Trophoblast cell (in vitro differentiated cells and primary cell): ENCODE data around the gene POMGNT1.

Experiments used
- DNase-seq, 2 donors: peaks; one replicate each; pipeline ENCODE4 v3.0.0-alpha.2; 2016
- H2AFZ ChIP-seq: 2 replicates; pipeline ENCODE4 v1.6.1; 2013; ENCODE audit warnings: low read length, moderate library complexity, mild to moderate bottlenecking; ENCODE audit not compliant: insufficient read depth, poor library complexity
- H2AK5ac ChIP-seq: 2 replicates; pipeline ENCODE4 v1.6.1; 2013; ENCODE audit warnings: mild to moderate bottlenecking, low read length
- H2BK120ac ChIP-seq: 2 replicates; pipeline ENCODE4 v1.6.1; 2013; ENCODE audit warnings: low read length, mild to moderate bottlenecking, moderate library complexity; ENCODE audit not compliant: insufficient read depth, poor library complexity
- H2BK12ac ChIP-seq: 2 replicates; pipeline ENCODE4 v1.6.1; 2013; ENCODE audit warnings: mild to moderate bottlenecking, low read length, moderate library complexity
- H2BK5ac ChIP-seq: 2 replicates; pipeline ENCODE4 v1.6.1; 2013; ENCODE audit warnings: low read length, low read depth, moderate library complexity, mild to moderate bottlenecking; ENCODE audit not compliant: poor library complexity
- H3K14ac ChIP-seq: 2 replicates; pipeline ENCODE4 v1.6.1; 2013; ENCODE audit warnings: mild to moderate bottlenecking, low read length
- H3K18ac ChIP-seq: 2 replicates; pipeline ENCODE4 v1.6.1; 2013; ENCODE audit warnings: mild to moderate bottlenecking, low read length
- H3K23ac ChIP-seq: 2 replicates; pipeline ENCODE4 v1.6.1; 2013; ENCODE audit warnings: low read length
- H3K27ac ChIP-seq: 2 replicates; pipeline ENCODE4 v1.5.1; 2013; ENCODE audit warnings: low read depth, mild to moderate bottlenecking, inconsistent platforms, low read length, moderate library complexity
- H3K27me3 ChIP-seq: 2 replicates; pipeline ENCODE4 v1.6.1; 2013; ENCODE audit warnings: inconsistent platforms, mild to moderate bottlenecking, low read length, moderate library complexity; ENCODE audit not compliant: insufficient read depth
- H3K36me3 ChIP-seq, 2 experiments: 1 replicate in 1 of 2; 2 replicates in 1 of 2; pipeline ENCODE4 v1.6.1; 2013; ENCODE audit warnings: low read length in 2 of 2, mild to moderate bottlenecking in 2 of 2, moderate library complexity in 1 of 2; ENCODE audit not compliant: insufficient read depth in 2 of 2, control insufficient read depth in 1 of 2
- H3K4ac ChIP-seq: 2 replicates; pipeline ENCODE4 v1.6.1; 2013; ENCODE audit warnings: low read depth, mild to moderate bottlenecking, low read length, moderate library complexity
- H3K4me1 ChIP-seq, 2 experiments: 1 replicate in 1 of 2; 2 replicates in 1 of 2; pipeline ENCODE4 v1.6.1; 2013; ENCODE audit warnings: low read length in 2 of 2, mild to moderate bottlenecking in 2 of 2, moderate library complexity in 1 of 2; ENCODE audit not compliant: insufficient read depth in 2 of 2, control insufficient read depth in 1 of 2
- H3K4me2 ChIP-seq: 2 replicates; pipeline ENCODE4 v1.6.1; 2013; ENCODE audit warnings: inconsistent platforms, mild to moderate bottlenecking, low read length, moderate library complexity
- H3K4me3 ChIP-seq: 2 replicates; pipeline ENCODE4 v1.5.1; 2013; ENCODE audit warnings: mild to moderate bottlenecking, low read depth, low read length, inconsistent platforms
- H3K79me1 ChIP-seq: one replicate; pipeline ENCODE4 v1.6.1; 2013; ENCODE audit warnings: low read length
- H3K79me2 ChIP-seq: 2 replicates; pipeline ENCODE4 v1.6.1; 2013; ENCODE audit warnings: low read length, mild to moderate bottlenecking; ENCODE audit not compliant: control insufficient read depth, insufficient read depth, poor library complexity
- H3K9ac ChIP-seq: 2 replicates; pipeline ENCODE4 v1.6.1; 2013; ENCODE audit warnings: mild to moderate bottlenecking, low read length
- H3K9me3 ChIP-seq: 2 replicates; pipeline ENCODE4 v1.6.1; 2013; ENCODE audit warnings: low read depth, mild to moderate bottlenecking, control low read depth, inconsistent platforms, low read length; ENCODE audit not compliant: insufficient read depth
- H4K12ac ChIP-seq: 2 replicates; pipeline ENCODE4 v1.6.1; 2013; ENCODE audit warnings: low read depth, mild to moderate bottlenecking, low read length, moderate library complexity
- H4K8ac ChIP-seq: 2 replicates; pipeline ENCODE4 v1.6.1; 2013; ENCODE audit warnings: low read depth, mild to moderate bottlenecking, low read length, moderate library complexity
- H4K91ac ChIP-seq: one replicate; pipeline ENCODE4 v1.6.1; 2013; ENCODE audit warnings: low read depth, mild to moderate bottlenecking, low read length, moderate library complexity
- WGBS: extraction: QIAGEN DNeasy Blood & Tissue Kit; methylation state at CpG from one replicate; pipeline ENCODE4 v1.1.7; 2013; ENCODE audit warnings: missing lambda C conversion rate; ENCODE audit not compliant: insufficient read length, insufficient coverage; ENCODE audit errors: extremely low coverage; 5-methylcytosine and 5-hydroxymethylcytosine counted together

Gene POMGNT1

DNA sequence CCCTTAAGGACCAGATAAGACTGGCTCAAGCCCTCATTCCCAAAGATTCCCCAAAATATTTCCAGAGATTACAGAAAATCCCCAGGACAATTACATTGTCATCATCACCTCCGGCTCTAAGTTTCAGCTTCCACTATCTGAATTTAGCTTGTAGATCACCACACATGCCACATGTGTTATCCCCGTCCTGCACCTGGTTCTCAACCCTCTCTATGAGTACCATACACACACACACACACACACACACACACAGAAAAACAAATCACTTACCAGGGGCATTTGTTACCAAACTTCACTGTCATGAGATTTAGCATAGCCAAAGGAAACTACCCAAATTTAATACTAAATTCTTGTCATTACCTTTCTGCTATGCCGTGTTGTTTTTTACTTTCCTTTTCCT lies 38.7 kb downstream of the POMGNT1 start:
- no peak for DNase-seq
- Histone ChIP-seq H3K18ac (no peak overlapping the region), H4K8ac (no peak overlapping the region), H2BK120ac (no peak overlapping the region), H3K23ac (no peak overlapping the region), H3K27me3 (no peaks in the 10 kb centered on the region), H2AK5ac (no peak overlapping the region), H3K9me3 (no peaks in the 10 kb centered on the region), H3K9ac (no peak overlapping the region), H3K4me2 (no peak overlapping the region), H4K91ac (no peak overlapping the region), H2BK5ac (no peak overlapping the region), H2AFZ (no peak overlapping the region), H3K4me3 (no peak overlapping the region), H3K27ac (no peak overlapping the region), H3K4ac (no peak overlapping the region), H3K79me1 (no peaks in the 10 kb centered on the region), H3K36me3 (no peaks in the 10 kb centered on the region), H4K12ac (no peak overlapping the region), H3K14ac (no peak overlapping the region), H3K79me2 (no peaks in the 10 kb centered on the region), H3K4me1 (no peaks in the 10 kb centered on the region), H2BK12ac (no peak overlapping the region)
- WGBS = no CpG with 5 or more reads among the region's 3 CpGs

DNA sequence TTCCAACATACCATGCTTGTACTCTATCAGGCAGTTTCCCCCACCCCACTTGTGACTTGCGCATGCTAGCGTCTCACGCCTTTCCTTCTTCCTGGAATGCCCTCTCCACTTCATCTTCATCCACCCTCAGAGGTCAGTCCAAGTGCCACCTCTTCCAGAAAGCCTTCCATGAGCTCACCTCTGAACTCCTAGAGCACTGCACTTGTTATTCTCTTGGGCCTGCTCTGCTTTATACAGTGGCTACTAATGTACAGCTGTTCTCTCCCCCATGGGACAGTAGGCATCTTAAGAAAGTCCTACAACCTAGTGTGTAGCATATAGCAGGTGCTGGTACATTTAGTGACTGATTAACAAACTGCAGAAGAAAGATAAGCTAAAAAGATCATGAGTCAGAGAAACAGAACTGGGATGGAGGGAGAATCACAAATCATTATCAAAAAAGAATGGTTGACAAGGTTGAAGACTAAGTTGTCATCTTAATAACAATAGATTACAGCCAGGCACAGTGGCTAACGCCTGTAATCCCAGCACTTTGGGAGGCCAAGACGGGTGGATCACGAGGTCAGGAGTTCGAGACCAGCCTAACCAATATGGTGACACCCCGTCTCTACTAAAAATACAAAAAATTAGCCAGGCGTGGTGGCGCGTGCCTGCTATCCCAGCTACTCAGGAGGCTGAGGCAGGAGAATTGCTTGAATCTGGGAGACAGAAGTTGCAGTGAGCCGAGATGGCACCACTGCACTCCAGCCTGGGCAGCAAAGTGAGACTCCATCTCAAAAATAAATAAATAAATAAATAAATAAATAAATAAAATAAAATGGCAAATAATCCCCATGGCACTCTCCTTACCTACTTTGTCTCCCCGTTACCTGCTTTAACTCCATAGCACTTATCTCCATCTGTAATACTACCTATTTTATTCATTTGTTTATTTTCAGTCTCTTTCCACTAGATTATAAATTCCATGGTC lies 39.6 kb downstream of the POMGNT1 start:
- no peak overlapping the region for H3K9ac ChIP-seq
- WGBS = no CpG with 5 or more reads among the region's 13 CpGs

DNA sequence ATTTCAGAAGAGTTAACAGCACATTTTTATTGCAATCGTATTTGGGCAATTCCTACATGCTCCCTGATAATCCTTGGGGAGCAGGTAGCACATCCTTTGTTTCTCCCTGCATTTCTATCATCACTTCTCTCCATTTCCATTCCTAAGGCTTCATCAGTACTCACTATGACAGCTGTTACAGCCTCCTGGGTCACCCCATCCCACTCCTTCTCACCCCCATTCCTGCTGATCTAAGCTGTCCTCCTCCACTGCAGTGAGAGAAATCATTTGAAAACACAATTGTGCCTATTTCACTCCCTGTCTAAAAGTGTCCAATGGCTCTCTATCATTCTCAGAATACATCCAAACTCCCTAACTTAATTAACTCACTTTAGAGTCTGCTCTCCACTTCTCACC lies 40.3 kb downstream of the POMGNT1 start:
- Histone ChIP-seq H2AFZ (no peak overlapping the region), H2BK12ac (no peak overlapping the region), H2AK5ac (no peak overlapping the region), H3K4me2 (no peak overlapping the region), H4K12ac (no peak overlapping the region), H4K91ac (no peak overlapping the region), H3K36me3 (no peaks in the 10 kb centered on the region), H3K9me3 (no peaks in the 10 kb centered on the region), H3K4me1 (no peaks in the 10 kb centered on the region), H3K23ac (no peak overlapping the region), H3K4me3 (no peak overlapping the region), H3K9ac (no peak overlapping the region), H4K8ac (no peak overlapping the region), H3K27ac (no peak overlapping the region), H3K18ac (no peak overlapping the region), H3K14ac (no peak overlapping the region), H3K79me1 (no peaks in the 10 kb centered on the region), H2BK5ac (no peak overlapping the region), H3K27me3 (no peaks in the 10 kb centered on the region), H3K79me2 (no peaks in the 10 kb centered on the region), H3K4ac (no peak overlapping the region), H2BK120ac (no peak overlapping the region)
- DNase-seq = no peak
- WGBS = no CpG with 5 or more reads among the region's 1 CpG

More for the DNA sequence above, 39.6 kb downstream of the POMGNT1 start:
- Histone ChIP-seq H2BK5ac (no peak overlapping the region), H2BK12ac (no peak overlapping the region), H3K79me1 (no peaks in the 10 kb centered on the region), H3K79me2 (no peaks in the 10 kb centered on the region), H3K27ac (no peak overlapping the region), H3K4me1 (no peaks in the 10 kb centered on the region), H3K23ac (no peak overlapping the region), H3K27me3 (no peaks in the 10 kb centered on the region), H3K36me3 (no peaks in the 10 kb centered on the region), H3K9me3 (no peaks in the 10 kb centered on the region), H2BK120ac (no peak overlapping the region), H4K91ac (no peak overlapping the region), H3K14ac (no peak overlapping the region), H2AFZ (no peak overlapping the region), H3K18ac (no peak overlapping the region), H3K4me2 (no peak overlapping the region), H4K12ac (no peak overlapping the region), H4K8ac (no peak overlapping the region), H2AK5ac (no peak overlapping the region), H3K4ac (no peak overlapping the region), H3K4me3 (no peak overlapping the region)
- DNase-seq = no peak

DNA sequence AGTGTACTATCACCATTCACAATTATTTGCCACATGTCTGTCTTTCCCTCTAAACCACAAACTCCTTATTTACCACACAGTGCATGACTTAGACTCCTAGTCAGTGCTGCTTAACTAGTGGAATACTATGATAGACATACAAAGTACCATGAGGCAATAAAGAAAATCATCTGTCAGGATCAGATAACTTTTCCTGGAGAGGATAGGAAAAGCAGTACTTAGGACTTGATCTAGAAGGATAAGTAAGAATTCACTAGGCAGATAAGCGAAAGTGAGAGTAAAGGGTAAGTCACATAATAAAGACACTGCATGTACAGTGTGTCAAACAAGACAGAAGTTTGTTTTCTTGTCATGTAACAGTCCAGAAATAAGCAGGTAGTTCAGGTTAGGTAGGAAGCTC lies 44.5 kb downstream of the POMGNT1 start:
- Histone ChIP-seq H3K23ac (no peak overlapping the region), H3K9ac (no peak overlapping the region), H4K8ac (no peak overlapping the region), H2BK5ac (no peak overlapping the region), H3K4ac (no peak overlapping the region), H3K27me3 (no peaks in the 10 kb centered on the region), H3K27ac (no peak overlapping the region), H3K4me2 (no peak overlapping the region), H3K4me3 (no peak overlapping the region), H3K79me1 (no peaks in the 10 kb centered on the region), H3K36me3 (no peaks in the 10 kb centered on the region), H3K4me1 (no peaks in the 10 kb centered on the region), H2AK5ac (no peak overlapping the region), H3K18ac (no peak overlapping the region), H3K14ac (no peak overlapping the region), H2BK120ac (no peak overlapping the region), H3K79me2 (no peaks in the 10 kb centered on the region), H4K91ac (no peak overlapping the region), H2AFZ (no peak overlapping the region), H4K12ac (no peak overlapping the region), H3K9me3 (no peaks in the 10 kb centered on the region), H2BK12ac (no peak overlapping the region)
- no CpG with 5 or more reads among the region's 1 CpG for WGBS
- peak in 1 of 2 donors; percentile 3 for DNase-seq
